ENCODE measurements around the gene CHRM5. TPM values are rescaled to one million over a fixed set of nuclear protein-coding genes. Genes with fewer than 3 reads are reported as not detected.

Gene CHRM5
- polyA plus RNA-seq, 1 donor (not counting 4 experiments of a cell fraction or from before 2014, with no cell fraction given): 0.01 TPM

DNA sequence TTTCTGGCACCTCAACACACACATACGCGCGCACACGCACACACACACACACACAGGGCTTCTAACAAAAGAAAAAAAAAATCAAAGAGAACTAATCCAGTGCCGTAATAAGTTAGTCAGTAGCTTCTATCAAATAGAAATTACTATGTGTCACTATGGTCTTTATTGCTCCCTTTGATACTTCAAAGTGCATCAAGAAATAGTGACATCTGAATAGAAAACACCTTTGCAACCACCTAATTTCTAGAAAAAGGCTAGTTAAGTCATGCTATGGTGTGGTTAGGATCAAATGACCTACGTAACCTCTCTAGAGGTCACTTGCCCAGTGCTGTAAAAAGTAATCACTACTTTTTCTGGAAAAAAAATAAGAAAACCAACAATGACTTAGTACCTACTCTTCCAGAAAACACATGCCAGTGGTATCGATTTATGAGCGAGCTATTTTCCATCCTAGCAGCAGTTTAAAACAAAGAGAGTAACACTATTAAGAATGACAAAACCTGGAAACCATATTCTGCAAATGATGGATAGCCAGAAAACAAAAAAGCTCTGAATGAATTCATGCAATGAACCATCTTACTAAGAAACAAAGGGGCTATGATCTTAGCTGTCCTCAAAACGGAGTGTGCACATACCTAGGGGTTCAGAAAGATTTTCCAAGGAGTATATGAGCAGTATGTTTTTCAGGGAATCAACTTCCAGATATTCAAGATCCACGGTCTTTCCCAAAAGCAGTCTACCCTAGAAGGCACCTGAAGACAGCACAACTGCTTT, 63.9 kb downstream of the CHRM5 start:
- dilution Hi-C loops (cut with MboI; ENCODE audit: extremely low pct_ligation_motif_present, low sequenced_read_pairs): no loop called here
- Histone ChIP-seq H4K20me1 (ENCODE audit: control insufficient read depth, extremely low read depth, insufficient read depth, low read length) (no peaks in the 10 kb centered on the region), H3K4me3 (ENCODE audit: control insufficient read depth in 2 of 3, extremely low read depth in 1 of 3, insufficient read depth in 2 of 3, low read depth in 1 of 3, low read length in 3 of 3) (no peak overlapping the region), H3K4me2 (ENCODE audit: control insufficient read depth, extremely low read depth, insufficient read depth, low read depth, low read length) (no peak overlapping the region), H3K36me3 (ENCODE audit: control insufficient read depth in 2 of 2, extremely low read depth in 1 of 2, insufficient read depth in 2 of 2, low read length in 2 of 2) (no peaks in the 10 kb centered on the region), H3K27ac (ENCODE audit: control insufficient read depth, insufficient read depth, low read length) (no peak overlapping the region), H3K9me3 (ENCODE audit: control insufficient read depth, low read depth, low read length) (no peaks in the 10 kb centered on the region), H2AFZ (ENCODE audit: control insufficient read depth, low read length) (no peak overlapping the region), H3K9me1 (ENCODE audit: control insufficient read depth, extremely low read depth, insufficient read depth, low read length) (no peaks in the 10 kb centered on the region), H3K27me3 (ENCODE audit: control insufficient read depth, extremely low read depth, insufficient read depth, low read length) (no peaks in the 10 kb centered on the region), H3K4me1 (ENCODE audit: control insufficient read depth, extremely low read depth, insufficient read depth, low read length) (no peaks in the 10 kb centered on the region), H3K9ac (ENCODE audit: control insufficient read depth, extremely low read depth, insufficient read depth, low read length) (no peak overlapping the region), H3K79me2 (ENCODE audit: control insufficient read depth, insufficient read depth, low read length) (peaks cover 8% of the 10 kb centered on the region)
- TF ChIP-seq, protein P1, sequence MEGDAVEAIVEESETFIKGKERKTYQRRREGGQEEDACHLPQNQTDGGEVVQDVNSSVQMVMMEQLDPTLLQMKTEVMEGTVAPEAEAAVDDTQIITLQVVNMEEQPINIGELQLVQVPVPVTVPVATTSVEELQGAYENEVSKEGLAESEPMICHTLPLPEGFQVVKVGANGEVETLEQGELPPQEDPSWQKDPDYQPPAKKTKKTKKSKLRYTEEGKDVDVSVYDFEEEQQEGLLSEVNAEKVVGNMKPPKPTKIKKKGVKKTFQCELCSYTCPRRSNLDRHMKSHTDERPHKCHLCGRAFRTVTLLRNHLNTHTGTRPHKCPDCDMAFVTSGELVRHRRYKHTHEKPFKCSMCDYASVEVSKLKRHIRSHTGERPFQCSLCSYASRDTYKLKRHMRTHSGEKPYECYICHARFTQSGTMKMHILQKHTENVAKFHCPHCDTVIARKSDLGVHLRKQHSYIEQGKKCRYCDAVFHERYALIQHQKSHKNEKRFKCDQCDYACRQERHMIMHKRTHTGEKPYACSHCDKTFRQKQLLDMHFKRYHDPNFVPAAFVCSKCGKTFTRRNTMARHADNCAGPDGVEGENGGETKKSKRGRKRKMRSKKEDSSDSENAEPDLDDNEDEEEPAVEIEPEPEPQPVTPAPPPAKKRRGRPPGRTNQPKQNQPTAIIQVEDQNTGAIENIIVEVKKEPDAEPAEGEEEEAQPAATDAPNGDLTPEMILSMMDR (optimal IDR thresholded peaks at IDR 0.05 in 1 of 3, IDR thresholded peaks at IDR 0.05 in 1 of 3, conservative IDR thresholded peaks at IDR 0.05 in 1 of 3; ENCODE audit: extremely low read depth in 1 of 3, insufficient read depth in 2 of 3, low read length in 3 of 3): no peak
- TF ChIP-seq EZH2 (IDR thresholded peaks at IDR 0.05; ENCODE audit: low read length): no peak
- FAIRE-seq: no peak
- no peak for DNase-seq (ENCODE audit: low read depth, low spot score)

DNA sequence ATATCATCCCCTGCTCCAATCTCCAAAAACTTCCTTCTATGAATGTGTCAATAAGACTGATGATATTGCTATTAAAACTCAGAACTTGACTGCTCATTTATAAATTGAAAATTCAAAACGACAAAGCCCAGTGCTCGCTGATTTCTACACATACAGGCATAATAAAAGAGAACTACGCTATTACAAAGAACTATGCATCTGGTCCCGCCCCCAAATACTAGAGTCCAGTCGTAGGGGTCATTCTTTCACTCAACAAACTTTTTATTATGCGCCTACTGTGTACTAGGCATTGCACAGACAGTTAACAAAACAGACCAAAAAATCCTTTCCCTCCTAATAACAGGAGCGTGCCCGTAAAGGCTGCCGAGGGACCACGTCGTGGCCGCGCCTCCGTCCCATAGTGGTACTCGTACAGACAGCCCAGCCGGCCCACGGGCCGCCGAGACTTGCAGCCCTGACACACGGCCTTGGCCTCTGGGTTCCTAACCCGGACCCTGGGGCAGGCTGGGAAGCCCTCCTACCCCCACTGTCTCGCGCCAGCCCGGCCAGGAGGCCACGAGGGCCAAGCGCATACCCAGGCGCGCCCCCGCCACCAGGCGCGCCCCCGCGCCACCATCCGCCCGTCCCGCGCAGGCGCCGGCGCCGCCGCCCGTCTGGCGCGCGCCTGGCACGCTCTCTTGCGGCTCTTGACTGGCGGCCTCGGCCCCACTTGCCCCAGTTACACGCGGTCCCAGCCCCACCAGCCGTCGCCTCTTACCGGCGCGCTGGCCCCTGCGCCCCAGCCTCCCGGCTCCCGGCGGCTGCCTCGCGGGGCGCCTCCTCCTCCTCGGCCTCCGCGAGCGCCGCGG, 70.0 kb downstream of the CHRM5 start:
- peak overlapping the region; percentile 67 for H3K27ac ChIP-seq (ENCODE audit: control insufficient read depth, insufficient read depth, low read length)
- dilution Hi-C loops (cut with MboI; ENCODE audit: extremely low pct_ligation_motif_present, low sequenced_read_pairs): no loop called here

More for the DNA sequence above, 70.0 kb downstream of the CHRM5 start:
- no peak for DNase-seq (ENCODE audit: low read depth, low spot score)
- H3K4me2 ChIP-seq (ENCODE audit: control insufficient read depth, extremely low read depth, insufficient read depth, low read depth, low read length): peak overlapping the region; percentile 87
- H3K36me3 ChIP-seq (ENCODE audit: control insufficient read depth in 2 of 2, extremely low read depth in 1 of 2, insufficient read depth in 2 of 2, low read length in 2 of 2): no peaks in the 10 kb centered on the region
- TF ChIP-seq, protein P1 (optimal IDR thresholded peaks at IDR 0.05 in 1 of 3, IDR thresholded peaks at IDR 0.05 in 1 of 3, conservative IDR thresholded peaks at IDR 0.05 in 1 of 3; ENCODE audit: extremely low read depth in 1 of 3, insufficient read depth in 2 of 3, low read length in 3 of 3): peak in 1 of 3 experiments; percentile 5
- no peak for TF ChIP-seq EZH2 (IDR thresholded peaks at IDR 0.05; ENCODE audit: low read length)
- H4K20me1 ChIP-seq (ENCODE audit: control insufficient read depth, extremely low read depth, insufficient read depth, low read length): no peaks in the 10 kb centered on the region
- H2AFZ ChIP-seq (ENCODE audit: control insufficient read depth, low read length): peak overlapping the region; percentile 84
- FAIRE-seq: no peak
- no peaks in the 10 kb centered on the region for H3K27me3 ChIP-seq (ENCODE audit: control insufficient read depth, extremely low read depth, insufficient read depth, low read length)
- no peaks in the 10 kb centered on the region for H3K9me3 ChIP-seq (ENCODE audit: control insufficient read depth, low read depth, low read length)
- H3K4me3 ChIP-seq (ENCODE audit: control insufficient read depth in 2 of 3, extremely low read depth in 1 of 3, insufficient read depth in 2 of 3, low read depth in 1 of 3, low read length in 3 of 3): peak overlapping the region; percentile 88 to 98 (median 90)
- H3K4me1 ChIP-seq (ENCODE audit: control insufficient read depth, extremely low read depth, insufficient read depth, low read length): peaks cover 7% of the 10 kb centered on the region
- peak overlapping the region; percentile 88 for H3K9ac ChIP-seq (ENCODE audit: control insufficient read depth, extremely low read depth, insufficient read depth, low read length)
- no peaks in the 10 kb centered on the region for H3K9me1 ChIP-seq (ENCODE audit: control insufficient read depth, extremely low read depth, insufficient read depth, low read length)
- H3K79me2 ChIP-seq (ENCODE audit: control insufficient read depth, insufficient read depth, low read length): peaks cover 4% of the 10 kb centered on the region
